ENCODE data around the gene DPP6.

- no peak for TF ChIP-seq CTCF (IDR thresholded peaks at IDR 0.05)
- no peak for TF ChIP-seq POLR2A (IDR thresholded peaks at IDR 0.05)
Observed at GRCh38 chr7:154512121-154512833, 460.1 kb downstream of the DPP6 start.
